CD4-positive, alpha-beta T cell treated with Interleukin-17A for 4 hours (primary cell): Measurements from ENCODE around the gene AGAP3.
"Not testable (repeated sequence)": the region's sequence is repeated elsewhere in the genome, so short reads cannot be mapped to it uniquely, and the experiment has no call there.

Source experiments
- DNase-seq: peaks from one replicate; pipeline ENCODE4 v3.0.0-alpha.2; 2020; ENCODE audit warnings: mixed read lengths

The AGAP3 gene

DNA sequence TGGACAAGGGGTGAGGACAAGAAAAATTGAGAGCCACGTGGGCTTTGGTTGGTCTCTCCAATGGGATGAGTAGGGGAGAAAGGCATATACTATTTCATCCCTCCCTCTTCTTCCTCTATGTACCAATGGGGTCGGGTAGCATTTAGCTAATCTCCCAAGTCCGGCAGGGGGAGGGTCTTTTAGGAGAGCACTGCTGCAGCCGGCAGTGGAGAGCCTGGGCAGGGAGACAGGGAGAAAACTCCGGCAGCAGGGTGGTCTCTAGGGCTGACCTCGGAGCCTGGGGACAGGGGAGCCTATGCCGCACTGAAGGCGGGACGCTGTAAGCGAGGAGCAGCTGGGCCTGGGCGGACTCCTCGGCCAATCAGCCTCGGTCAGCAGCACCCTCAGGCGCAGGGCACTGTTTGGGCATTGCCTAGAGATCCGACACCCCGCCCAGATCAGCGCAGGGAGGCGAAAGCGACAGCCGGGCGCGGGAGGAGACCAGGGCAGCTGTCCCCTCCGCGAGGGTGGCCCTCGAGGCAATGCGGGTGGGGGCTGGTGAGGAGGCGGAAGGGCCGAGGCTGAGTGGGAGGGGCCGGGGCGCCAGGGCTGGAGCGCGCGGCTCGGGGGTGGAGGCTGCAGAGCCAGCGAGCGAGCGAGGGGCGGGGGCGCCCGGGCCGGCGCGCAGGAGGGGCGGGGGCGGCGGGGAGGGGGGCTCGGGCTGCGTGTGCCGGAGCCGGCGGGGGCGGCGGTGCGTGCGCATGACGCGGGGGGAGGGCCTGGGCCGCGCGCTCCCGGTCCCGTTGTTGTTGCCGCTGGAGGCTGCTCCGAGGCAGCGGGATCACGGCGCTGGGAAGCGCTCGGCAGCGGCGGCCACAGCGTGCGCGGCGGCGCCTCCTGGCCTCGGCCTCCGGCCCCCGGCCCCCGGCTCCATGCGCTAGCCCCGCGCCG is at the start of gene AGAP3:
TSS of gene AGAP3 (plus strand) at position 785 of the 930 bp plus-strand sequence. CDS start 267 bp downstream, outside the sequence.
- peak; percentile 75 for DNase-seq

DNA sequence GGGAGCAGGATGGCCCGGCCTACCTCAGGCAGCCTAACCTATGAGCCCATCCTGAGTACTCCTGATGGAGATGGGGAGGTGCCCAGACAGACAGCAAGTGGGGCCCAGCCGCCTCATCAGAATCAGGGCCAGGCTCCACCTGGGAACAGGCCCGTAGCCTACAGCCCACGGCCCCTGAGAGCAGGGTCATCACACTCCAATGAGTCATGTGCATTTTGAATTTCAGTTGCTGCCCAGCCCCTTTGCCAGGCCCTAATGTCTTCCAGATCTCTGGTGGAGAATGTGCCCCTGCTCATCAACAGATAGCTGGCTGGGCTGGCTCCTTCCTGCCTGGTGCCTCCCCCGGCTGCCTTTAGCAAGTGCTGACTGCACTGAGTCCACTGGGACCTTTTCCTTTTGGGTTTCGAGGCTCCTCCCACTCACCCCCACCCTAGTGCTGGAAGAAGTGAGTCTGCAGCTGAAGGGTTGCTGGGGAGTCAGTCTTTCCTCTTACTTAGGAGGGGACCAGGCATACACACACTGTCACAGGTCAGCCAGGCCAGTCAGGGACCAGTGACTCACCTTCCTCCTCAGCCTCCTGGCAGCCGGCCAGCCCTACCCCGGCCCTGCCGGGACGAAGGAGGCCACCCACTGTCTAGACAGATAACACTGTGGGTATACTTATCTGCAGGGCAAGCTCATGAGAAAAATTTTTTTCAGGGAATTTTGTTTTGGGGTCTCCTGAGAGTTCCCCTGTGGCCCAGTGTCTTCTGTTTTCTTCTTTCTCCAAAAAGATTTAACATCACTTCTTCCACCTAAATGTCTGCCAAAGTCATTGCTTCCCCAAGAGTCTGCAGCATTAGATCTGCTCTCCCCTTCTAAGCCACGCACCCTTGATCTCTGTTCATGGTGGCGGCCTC is 47.1 kb upstream of the AGAP3 start:
- peak; percentile 66 for DNase-seq

DNA sequence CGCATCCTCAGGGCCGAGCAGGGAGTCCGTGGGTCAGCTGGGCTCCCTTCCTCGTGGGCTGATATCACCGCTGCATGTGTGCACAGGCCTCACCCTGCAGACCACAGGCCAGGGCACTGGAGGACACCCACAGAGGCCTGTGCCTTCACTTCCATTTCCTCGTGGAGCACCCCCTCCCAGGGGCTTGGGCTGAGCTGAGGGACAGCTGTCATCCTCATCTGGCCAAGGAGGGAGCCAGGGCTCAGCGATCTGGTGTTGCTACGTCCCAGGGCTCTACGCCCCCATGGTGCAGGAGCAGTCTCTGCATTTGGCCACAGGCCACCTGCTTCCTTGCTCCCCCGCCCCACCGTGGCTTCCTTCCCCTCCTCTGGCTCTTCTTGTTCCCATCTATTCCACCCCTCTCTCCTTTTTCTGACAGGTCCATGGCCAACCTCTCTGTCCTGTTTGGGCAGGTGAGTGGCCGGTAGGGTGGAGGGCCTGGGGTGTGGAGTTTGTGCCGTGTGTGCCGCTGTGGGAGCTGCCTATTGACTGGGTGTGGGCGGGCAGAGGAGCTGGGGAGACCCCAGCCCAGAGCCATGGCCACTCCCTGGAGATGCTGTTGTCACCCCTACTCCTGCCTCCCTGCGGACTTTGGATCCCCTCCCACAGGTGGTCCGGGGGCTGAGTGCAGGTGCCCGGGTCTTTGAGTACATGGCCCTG is 46.3 kb upstream of the AGAP3 start:
- no peak for DNase-seq

DNA sequence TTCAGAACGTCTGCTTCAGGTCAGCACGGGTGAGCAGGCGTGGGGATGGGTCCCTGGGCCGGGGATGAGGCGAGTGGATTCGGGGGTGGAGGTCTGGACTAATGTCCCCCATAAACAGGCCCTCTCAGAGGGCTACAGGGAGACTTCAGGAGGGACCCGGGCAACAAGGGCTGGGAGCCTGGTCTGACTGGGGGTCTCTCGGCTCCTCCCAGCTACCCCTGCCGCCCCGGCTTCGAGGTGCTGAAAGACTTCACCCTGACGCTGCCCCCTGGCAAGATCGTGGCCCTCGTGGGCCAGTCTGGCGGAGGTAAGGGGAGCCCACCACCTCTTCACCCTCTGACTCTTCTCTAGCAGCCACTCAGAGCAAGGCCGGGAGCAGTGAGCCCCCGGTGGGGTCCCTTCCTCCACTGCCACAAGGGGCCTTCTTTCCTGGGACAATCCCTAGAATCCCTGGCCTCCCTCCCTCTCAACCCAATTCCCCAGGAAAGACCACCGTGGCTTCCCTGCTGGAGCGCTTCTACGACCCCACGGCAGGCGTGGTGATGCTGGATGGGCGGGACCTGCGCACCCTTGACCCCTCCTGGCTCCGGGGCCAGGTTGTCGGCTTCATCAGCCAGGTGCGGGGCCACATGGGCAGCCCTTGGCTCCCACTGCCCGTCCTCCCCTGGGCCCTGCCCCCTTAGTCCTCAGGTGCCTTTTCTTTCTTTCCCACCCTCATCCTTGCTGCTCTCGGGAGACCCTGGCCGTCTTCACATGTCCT is 45.5 kb upstream of the AGAP3 start:
- no peak for DNase-seq

DNA sequence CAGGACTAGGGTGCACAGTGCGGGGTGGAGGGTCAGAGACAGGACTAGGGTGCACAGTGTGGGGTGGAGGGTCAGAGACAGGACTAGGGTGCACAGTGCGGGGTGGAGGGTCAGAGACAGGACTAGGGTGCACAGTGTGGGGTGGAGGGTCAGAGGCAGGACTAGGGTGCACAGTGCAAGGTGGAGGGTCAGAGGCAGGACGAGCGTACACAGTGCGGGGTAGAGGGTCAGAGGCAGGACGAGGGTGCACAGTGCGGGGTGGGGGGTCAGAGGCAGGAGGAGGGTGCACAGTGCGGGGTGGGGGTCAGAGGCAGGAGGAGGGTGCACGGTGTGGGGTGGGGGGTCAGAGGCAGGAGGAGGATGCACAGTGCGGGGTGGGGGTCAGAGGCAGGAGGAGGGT is 42.8 kb upstream of the AGAP3 start:
- DNase-seq: not testable (repeated sequence)

DNA sequence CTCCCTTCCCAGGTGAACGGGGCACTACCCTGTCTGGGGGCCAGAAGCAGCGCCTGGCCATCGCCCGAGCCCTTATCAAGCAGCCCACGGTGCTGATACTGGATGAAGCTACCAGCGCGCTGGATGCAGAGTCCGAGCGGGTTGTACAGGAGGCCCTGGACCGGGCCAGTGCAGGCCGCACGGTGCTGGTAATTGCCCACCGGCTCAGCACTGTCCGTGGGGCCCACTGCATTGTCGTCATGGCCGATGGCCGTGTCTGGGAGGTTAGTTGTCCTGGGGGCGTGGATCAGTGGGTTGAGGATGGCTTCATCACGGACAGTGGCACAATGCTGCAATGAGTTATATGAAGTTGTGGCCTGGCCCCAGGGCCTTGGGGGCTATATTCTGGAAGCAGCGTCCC is 42.3 kb upstream of the AGAP3 start:
- DNase-seq: no peak

DNA sequence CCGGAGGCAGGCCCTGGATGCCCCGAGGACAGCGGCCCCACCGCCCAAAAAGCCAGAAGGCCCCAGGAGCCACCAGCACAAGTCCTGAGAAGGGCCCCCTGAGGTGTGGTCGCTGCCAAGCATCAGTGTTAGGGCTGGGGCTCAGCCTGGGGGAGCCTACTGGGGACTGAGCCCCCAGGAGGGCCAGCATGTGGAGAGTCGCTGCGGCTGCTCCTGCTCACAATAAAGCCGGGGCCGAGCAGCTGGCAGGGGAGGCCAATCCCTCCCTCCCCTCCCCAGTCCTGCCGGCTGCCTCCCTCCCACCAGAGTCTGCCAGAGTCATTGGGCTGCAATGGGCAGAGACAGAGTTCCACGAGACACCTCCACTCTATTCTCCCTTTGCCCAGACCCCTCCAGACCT is 41.0 kb upstream of the AGAP3 start:
- no peak for DNase-seq

DNA sequence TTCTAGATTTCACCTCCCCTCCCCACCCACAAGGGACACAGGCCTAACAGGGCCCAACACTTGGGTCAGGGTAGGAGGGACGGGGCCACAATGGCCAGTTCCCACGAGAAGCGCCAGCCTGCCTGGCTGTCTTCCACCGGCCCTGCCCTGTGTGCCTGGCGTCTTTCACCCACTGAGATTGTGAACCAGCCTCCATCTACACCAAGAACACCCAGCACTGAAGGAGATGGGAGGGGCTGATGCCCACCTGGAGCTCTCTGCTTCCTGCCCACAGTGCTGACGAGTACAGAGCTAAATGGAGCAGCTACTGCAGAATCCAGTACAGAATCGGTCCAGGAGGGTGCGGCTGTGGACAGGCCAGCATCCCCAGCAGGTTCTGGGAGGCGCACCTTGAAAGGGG is 40.3 kb upstream of the AGAP3 start:
- DNase-seq: no peak

DNA sequence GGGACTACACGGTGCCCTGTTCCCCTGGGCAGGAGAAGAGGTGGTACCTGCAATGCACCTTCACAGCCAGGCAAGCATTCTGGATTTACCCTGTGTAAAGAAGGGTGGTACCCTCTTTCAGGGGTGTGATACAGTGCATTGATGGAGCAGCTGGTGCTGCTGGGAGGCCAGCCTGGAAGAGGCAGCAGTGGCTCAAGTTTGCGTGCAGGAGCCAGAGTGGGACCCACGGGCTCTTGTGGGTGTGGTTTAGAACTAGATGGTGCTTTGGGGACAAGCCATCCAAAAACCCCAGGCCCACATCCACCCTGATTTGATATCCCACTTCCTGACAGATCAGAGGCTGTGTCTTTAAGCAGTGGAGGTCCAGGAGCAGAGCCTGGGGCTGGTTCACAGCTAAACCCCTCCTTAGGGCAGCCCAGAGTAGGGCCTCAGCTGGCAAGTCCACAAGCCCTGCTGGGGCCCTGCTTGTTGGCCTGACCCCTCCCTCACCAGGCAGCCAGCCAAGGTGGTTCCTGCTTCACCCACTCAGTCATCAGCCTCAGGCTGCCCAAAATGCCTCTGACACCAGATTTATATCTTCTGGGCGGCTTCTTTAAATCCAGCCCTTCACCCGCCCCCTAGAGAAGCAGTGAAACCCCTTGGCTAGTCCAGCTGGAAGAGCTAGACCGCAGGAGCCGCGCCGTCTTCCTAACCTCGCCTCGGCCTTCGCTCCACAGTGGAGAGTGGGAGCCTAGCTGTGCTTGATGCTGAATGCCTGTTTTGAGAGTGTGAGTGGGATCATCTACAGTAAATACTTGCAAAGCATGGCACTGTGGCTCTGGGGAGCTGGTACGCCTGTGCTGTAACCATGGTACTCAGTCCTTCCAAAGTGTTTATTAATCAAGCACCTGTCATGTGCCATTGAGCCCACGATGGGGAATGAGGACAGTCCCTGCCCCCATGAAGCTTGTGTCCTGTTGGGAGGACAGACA is 39.4 kb upstream of the AGAP3 start:
- DNase-seq: no peak

DNA sequence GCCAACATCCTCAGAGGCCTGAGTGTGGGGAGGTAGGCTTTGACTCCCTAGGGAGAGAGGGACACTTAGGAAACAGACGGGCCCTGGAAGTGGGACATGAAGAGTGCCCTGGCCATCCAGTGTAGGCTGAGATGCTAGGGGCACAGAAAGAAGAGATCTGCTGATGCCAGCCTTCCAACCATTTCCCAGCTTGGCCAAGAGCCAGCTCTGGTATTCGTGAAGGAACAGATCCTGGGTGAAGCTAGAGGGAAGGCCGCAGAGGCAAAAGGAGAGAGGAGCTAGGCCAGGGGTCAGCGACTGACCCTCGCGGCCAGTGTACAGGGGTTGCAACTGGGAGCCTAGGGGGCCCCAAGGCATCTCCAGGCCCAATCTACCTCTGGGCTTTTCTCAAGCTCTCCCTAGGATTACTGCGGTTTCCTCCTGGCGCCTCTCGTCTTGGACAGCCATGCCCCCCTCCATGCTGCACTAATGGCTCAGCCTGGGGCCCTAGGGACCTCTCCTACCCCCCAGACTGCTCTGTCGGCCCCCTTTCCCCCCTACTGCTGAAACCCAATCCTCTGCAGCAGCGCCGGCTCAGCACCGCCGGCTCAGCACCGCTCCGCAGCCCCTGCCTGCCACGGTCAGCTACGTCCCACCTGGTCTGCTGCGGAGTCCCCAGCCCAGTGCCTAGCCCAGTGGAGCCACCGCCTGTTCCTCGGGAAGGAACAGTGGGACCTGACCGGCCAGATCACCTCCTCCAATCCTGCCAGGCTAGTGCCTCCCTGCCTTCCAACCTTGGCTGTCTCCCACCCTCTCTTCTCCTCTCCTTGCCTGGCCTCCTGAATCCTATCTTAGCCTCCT is 38.1 kb upstream of the AGAP3 start, which contains the start of gene ASIC3:
TSS of gene ASIC3 (plus strand) at position 556 of the 840 bp plus-strand sequence. CDS start 355 bp downstream, outside the sequence.
- DNase-seq: no peak

DNA sequence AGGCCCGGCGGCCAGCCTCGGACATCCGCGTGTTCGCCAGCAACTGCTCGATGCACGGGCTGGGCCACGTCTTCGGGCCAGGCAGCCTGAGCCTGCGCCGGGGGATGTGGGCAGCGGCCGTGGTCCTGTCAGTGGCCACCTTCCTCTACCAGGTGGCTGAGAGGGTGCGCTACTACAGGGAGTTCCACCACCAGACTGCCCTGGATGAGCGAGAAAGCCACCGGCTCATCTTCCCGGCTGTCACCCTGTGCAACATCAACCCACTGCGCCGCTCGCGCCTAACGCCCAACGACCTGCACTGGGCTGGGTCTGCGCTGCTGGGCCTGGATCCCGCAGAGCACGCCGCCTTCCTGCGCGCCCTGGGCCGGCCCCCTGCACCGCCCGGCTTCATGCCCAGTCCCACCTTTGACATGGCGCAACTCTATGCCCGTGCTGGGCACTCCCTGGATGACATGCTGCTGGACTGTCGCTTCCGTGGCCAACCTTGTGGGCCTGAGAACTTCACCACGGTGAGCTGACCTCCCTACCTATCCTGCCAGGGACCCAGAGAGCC is 37.3 kb upstream of the AGAP3 start:
- DNase-seq: no peak

DNA sequence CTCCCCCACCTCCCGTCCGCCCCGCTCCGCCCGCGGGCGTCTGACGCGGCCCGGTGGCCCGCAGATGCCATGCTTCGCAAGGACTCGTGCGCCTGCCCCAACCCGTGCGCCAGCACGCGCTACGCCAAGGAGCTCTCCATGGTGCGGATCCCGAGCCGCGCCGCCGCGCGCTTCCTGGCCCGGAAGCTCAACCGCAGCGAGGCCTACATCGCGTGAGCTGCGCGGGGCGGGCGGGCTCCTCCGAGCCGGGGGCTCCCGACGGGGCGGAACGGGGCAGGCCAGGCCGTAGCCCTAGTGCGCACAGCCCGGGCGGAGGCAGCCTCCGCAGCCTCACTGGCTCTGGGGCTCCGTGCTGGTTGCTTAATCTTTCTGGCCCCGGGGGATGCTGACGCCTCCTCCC is 35.2 kb upstream of the AGAP3 start:
- peak; percentile 65 for DNase-seq

DNA sequence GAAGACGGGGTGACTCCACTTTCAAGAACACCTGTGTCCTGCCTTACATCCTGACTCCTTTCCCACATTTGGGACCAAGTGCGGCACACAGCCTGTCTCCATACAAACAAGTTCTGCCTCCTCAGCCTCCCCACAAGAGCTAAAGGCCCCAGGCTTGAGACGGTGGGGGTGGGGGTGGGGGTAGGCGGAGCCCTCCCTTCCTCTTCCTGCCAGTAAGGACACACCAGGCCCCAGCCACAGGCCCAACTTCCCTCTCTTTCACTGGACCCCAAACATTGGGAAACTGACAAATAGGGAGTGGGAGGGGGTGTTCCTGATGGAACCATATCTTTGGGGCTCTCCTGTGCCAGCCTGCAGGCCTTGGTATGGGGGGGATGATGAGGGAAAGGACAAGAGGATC is 33.2 kb upstream of the AGAP3 start:
- DNase-seq: no peak

DNA sequence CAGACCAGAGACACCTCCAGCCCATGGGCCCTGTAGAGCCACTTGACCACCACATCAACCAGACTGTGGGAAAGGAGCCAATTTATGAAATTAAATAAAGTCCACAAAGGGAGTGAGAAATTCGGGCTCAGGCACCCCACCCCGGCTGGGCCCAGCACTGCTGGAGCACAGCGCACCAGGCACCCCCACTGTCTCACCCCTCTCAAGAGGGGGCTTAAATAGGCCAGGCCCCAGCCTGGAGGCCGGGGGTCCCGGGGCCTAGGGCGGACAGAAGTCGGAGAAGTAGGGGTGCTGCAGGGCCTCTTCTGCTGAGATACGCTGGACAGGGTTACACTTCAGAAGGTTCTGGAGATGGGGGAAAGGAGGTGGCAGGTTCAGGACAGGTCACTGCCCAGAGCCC is 32.5 kb upstream of the AGAP3 start:
- no peak for DNase-seq

DNA sequence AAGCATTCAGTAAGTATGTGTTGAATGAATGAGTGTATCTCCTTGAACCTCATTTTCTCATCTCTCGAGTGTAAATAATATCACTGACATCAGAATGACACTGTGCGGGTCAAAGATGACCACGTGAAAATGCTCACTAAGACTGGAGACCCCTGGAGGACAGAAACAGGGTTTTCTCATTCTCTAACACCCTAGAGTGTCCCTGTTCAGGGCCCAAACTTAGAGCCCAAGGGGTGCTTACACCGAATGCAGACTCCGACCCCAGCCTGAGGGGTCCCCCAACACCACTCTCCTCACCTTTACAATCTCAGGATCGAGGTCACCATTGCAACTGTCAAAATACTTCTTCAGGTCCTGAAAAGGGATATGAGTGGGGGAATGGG is 30.0 kb upstream of the AGAP3 start:
- DNase-seq: no peak

DNA sequence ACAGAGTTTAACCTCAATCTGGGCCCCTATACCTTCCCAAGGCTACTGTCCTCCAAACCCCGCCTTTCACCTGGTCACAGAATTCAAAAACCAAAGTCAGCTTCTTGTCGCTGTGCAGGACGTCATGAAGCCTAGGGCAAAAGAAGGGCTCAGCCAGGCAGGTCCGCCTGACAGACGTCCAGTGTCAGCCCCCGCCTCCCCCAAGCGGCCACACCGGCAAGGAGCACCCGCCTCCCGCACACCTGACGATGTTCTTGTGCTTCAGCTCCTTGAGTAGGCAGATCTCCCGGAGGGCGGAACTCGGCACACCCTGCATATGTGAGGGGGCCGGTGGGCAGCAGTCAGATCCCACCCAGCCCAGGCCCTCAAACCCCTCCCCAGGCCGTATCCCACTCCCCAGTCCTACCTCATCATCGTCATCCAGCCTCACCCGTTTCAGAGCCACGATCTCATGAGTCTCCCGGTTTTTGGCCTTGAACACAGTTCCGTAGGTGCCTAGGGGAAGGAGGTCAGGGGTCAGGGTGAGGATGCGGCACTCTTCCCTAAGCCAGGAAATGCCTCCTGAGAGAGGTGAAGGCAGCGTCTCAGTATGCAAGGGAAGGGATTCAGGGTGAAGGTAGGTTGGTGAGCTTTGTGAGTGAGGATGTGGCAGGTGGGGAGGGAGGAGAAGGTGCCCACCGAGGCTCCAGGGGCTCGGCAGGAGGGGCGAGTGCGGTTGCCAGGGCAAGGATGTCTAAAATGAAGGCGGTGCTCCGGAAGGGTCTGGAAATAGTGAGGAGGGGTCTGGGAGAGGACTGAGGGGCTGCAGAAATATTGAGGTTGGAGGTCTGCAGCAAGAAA is 29.4 kb upstream of the AGAP3 start:
- no peak for DNase-seq

DNA sequence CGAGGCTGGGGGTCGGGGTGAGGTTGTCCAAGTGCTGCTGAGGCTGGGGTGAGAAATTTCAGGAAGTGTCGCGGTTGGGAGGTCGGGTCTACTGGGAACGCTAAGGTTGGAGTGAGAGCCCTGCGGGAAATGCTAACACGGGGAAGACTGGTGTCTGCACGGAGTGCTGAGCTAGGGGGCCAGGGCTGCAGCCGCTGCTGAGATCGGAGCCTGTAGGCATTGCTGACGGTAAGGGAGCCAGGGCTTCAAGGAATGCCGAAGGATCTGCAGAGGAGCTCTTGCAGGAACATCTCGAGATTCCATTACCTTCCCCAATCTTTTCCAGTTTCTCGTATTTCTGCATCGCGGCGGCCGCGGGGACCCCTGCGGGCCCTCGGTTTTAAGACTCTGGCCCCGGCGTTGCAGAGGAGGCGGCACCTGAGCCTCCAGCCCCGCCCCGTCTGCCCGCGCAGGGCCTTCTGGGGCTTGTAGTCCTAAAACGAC is 28.7 kb upstream of the AGAP3 start, which contains the start of gene CDK5:
TSS of gene CDK5 (minus strand) at position 392 of the 483 bp plus-strand sequence. CDS start at position 343, 49 bp downstream.
- no peak for DNase-seq
